K562 (cell line): ENCODE measurements around the gene SH3GLB2. TPM values are rescaled to one million over a fixed set of nuclear protein-coding genes. Genes with fewer than 3 reads are reported as not detected.
A peak's percentile ranks its signal among the peaks of the same experiment; 100 is the strongest.

Experiments
- CCNT2 ChIP-seq: IDR thresholded peaks from 2 replicates; pipeline ENCODE4 v1.6.1; 2011; ENCODE audit warnings: borderline replicate concordance, low read depth, mild to moderate bottlenecking, moderate library complexity, mixed read lengths, low read length; ENCODE audit not compliant: insufficient read length; ENCODE audit errors: extremely low read depth
- CREB1 ChIP-seq, 2 experiments: sonication (generic) in 1 of 2; formaldehyde crosslinking in 1 of 2; IDR thresholded peaks; 2 replicates each; pipeline versions ENCODE4 v1.6.1 to v1.8.0; 2012 to 2022; ENCODE audit warnings: inconsistent platforms in 1 of 2, mild to moderate bottlenecking in 1 of 2, missing genetic modification reagents in 1 of 2, moderate library complexity in 1 of 2
- GABPB1 ChIP-seq: sonication (generic); formaldehyde crosslinking; IDR thresholded peaks from 2 replicates; pipeline ENCODE4 v1.8.0; 2022; ENCODE audit warnings: mild to moderate bottlenecking, missing genetic modification reagents
- MLLT1 ChIP-seq, 2 experiments: fragments of 450-650 bp; IDR thresholded peaks; 2 replicates each; pipeline ENCODE4 v1.6.1; 2016
- POLR2AphosphoS5 ChIP-seq: IDR thresholded peaks from 2 replicates; pipeline ENCODE4 v1.6.1; 2011; ENCODE audit warnings: mild to moderate bottlenecking, low read depth, low read length, moderate library complexity; ENCODE audit not compliant: control insufficient read depth, insufficient read depth
- RB1 ChIP-seq: fragments of 450-650 bp; IDR thresholded peaks from 2 replicates; pipeline ENCODE4 v1.6.1; 2017; ENCODE audit warnings: low read depth, mild to moderate bottlenecking
- ZNF407 ChIP-seq: fragments of 450-650 bp; IDR thresholded peaks from 2 replicates; pipeline ENCODE4 v1.6.1; 2016; ENCODE audit warnings: low read depth
- polyA plus RNA-seq, 8 experiments: library from polyadenylated mRNA; depleted of rRNA in 4 of 8; stranded (reverse) in 5 of 8; unstranded in 3 of 8; fragments of >200 nt; fragmentation: Nextera tagmentation in 2 of 8; fragmentation: Illumina TruSeq in 1 of 8; extraction: Ambion mirVana in 2 of 8; extraction: Trizol in 1 of 8; gene quantifications; 2 replicates each; pipeline versions ENCODE4 v1.2.1 to v1.2.3, GENCODE V29; 2011 to 2014; ENCODE audit warnings: inconsistent platforms in 1 of 8, missing spikeins in 1 of 8
- total RNA-seq, 7 experiments: library from RNA; depleted of rRNA in 6 of 7; stranded (reverse); fragments of >200 nt in 6 of 7; fragmentation: Illumina TruSeq in 2 of 7; extraction: Trizol in 2 of 7; gene quantifications; 2 replicates each; pipeline versions ENCODE4 v1.2.1 to v1.2.3, GENCODE V29; 2011 to 2021; ENCODE audit warnings: low replicate concordance in 1 of 7

Gene SH3GLB2
- total and polyA plus RNA-seq, 9 of the 15 experiments (the other 6 are each of a cell fraction or from before 2014, with no cell fraction given) = 0.20 to 118 (median 58.8) TPM

- TF ChIP-seq ZNF407 (no peak), MLLT1 (IDR thresholded peaks at IDR 0.05) (0 out of 4 replicates have a peak, but pooled peaks of 1 of the 2 experiments have one; percentile 27), RB1 (peak; percentile 52), CREB1 (IDR thresholded peaks at IDR 0.05) (no peak), CREB1 (CRISPR knock-in tag; IDR thresholded peaks at IDR 0.05) (0 out of 2 replicates have a peak, but pooled peaks have one; percentile 39), GABPB1 (CRISPR knock-in tag) (peak; percentile 16), POLR2AphosphoS5 (peak; percentile 56; the same call in 1 of the 2 replicates), CCNT2 (peak; percentile 53)
Measured at GRCh38 chr9:129036241-129036922, 8.3 kb upstream of the SH3GLB2 start, which contains the start of gene MIGA2 (continued).
